Activated B cell treated with CpG ODN at 0.5 μM for 24 hours (primary cell): Measurements from ENCODE around the gene LIPT1. TPM values are rescaled to one million over a fixed set of nuclear protein-coding genes. Genes with fewer than 3 reads are reported as not detected.

Experiments used
- ATAC-seq: fragments of 200-7000 bp; cut with Tn5 transposase; one replicate; pipeline ENCODE4 v1.10.0; 2021; ENCODE audit warnings: low read depth, mild to moderate bottlenecking, moderate library complexity
- CTCF ChIA-PET: fragments of 350-600 bp; sonication (Branson Sonifier 250); formaldehyde crosslinking; loops from one replicate; lab custom pipeline; 2021; ENCODE audit warnings: antibody characterized with exemption; lab: Charles Lee
- POLR2A ChIA-PET: fragments of 350-600 bp; sonication (Branson Sonifier 250); formaldehyde crosslinking; loops from one replicate; lab custom pipeline; 2021; ENCODE audit warnings: antibody characterized with exemption; lab: Charles Lee
- DNase-seq: peaks from one replicate; pipeline ENCODE4 v3.0.0; 2022
- H3K27ac Mint-ChIP-seq: one replicate; pipeline ENCODE4 v1.8.0; 2020; ENCODE audit warnings: mixed read lengths
- H3K27me3 Mint-ChIP-seq: one replicate; pipeline ENCODE4 v1.8.0; 2021; ENCODE audit warnings: mixed read lengths
- H3K36me3 Mint-ChIP-seq: one replicate; pipeline ENCODE4 v1.8.0; 2021; ENCODE audit warnings: low read depth, mixed read lengths
- H3K4me1 Mint-ChIP-seq: one replicate; pipeline ENCODE4 v1.8.0; 2021; ENCODE audit warnings: mixed read lengths
- H3K4me3 Mint-ChIP-seq: one replicate; pipeline ENCODE4 v1.8.0; 2020; ENCODE audit warnings: mild to moderate bottlenecking, mixed read lengths
- H3K9me3 Mint-ChIP-seq: one replicate; pipeline ENCODE4 v1.8.0; 2020; ENCODE audit warnings: mixed read lengths
- intact Hi-C: fragments of 100-400 bp; cut with micrococcal nuclease; formaldehyde crosslinking; loops from one replicate; pipeline ENCODE4 v1.15.1; 2024
- total RNA-seq: library from RNA; stranded (reverse); gene quantifications from 2 replicates; pipeline ENCODE4 v1.2.3, GENCODE V29; 2022
- TF ChIP-seq, protein P1 (sequence below): fragments of 200-600 bp; IDR thresholded peaks from one replicate; pipeline ENCODE4 v1.8.0; 2022; ENCODE audit warnings: antibody characterized with exemption, mild to moderate bottlenecking

The LIPT1 gene
- total RNA-seq, 1 donor from 2014 or later = 18.1 TPM

GRCh38 chr2:99141110-99142108 is 13.4 kb upstream of the LIPT1 start, which contains the start of gene C2orf15:
TSS of gene C2orf15 (plus strand) at chr2:99141707. CDS start at chr2:99150559, 8,852 bp downstream.
- TF ChIP-seq, protein P1, sequence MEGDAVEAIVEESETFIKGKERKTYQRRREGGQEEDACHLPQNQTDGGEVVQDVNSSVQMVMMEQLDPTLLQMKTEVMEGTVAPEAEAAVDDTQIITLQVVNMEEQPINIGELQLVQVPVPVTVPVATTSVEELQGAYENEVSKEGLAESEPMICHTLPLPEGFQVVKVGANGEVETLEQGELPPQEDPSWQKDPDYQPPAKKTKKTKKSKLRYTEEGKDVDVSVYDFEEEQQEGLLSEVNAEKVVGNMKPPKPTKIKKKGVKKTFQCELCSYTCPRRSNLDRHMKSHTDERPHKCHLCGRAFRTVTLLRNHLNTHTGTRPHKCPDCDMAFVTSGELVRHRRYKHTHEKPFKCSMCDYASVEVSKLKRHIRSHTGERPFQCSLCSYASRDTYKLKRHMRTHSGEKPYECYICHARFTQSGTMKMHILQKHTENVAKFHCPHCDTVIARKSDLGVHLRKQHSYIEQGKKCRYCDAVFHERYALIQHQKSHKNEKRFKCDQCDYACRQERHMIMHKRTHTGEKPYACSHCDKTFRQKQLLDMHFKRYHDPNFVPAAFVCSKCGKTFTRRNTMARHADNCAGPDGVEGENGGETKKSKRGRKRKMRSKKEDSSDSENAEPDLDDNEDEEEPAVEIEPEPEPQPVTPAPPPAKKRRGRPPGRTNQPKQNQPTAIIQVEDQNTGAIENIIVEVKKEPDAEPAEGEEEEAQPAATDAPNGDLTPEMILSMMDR = no peak
- peaks cover 7% of the 10 kb centered on the region for H3K36me3 Mint-ChIP-seq
- H3K27ac Mint-ChIP-seq = peak within 1 kb of the TSS; percentile 96
- H3K4me1 Mint-ChIP-seq = peaks cover 26% of the 10 kb centered on the region
- ChIA-PET POLR2A (interaction anchor here (0.6 to 4.9 kb wide), 14 partner anchors 14 to 1495 kb away, joined by 3 to 143 read pairs (median 4); partner anchors contain the start of genes EIF5B, LIPT1, MGAT4A and MITD1), CTCF (interaction anchor here (0.6 to 1.9 kb wide), 7 partner anchors 13 to 492 kb away, joined by 3 to 5 read pairs (median 3); partner anchors contain the start of genes EIF5B, LIPT1 and TSGA10)
- no peaks in the 10 kb centered on the region for H3K9me3 Mint-ChIP-seq
- ATAC-seq (peak; percentile 88), DNase-seq (peak; percentile 96)
- intact Hi-C loops = loop anchor here (1.0 to 5.0 kb wide), 6 partner anchors 13 to 1479 kb away; partner anchors contain the start of genes ACTR1B, LIPT1, MITD1 and MRPL30
- no peaks in the 10 kb centered on the region for H3K27me3 Mint-ChIP-seq
- peak within 1 kb of the TSS; percentile 97 for H3K4me3 Mint-ChIP-seq

- POLR2A ChIA-PET = interaction anchor here (9.2 kb wide), 1 partner anchor 9 kb away, joined by 143 read pairs; the partner anchor contains the start of gene C2orf15
- Mint-ChIP-seq H3K9me3 (no peaks in the 10 kb centered on the region), H3K36me3 (peaks cover 9% of the 10 kb centered on the region), H3K4me3 (no peak overlapping the region), H3K4me1 (peaks cover 20% of the 10 kb centered on the region), H3K27ac (no peak overlapping the region), H3K27me3 (no peaks in the 10 kb centered on the region)
- TF ChIP-seq, protein P1 = no peak
- ATAC-seq = no peak
- CTCF ChIA-PET = no interaction called here
- intact Hi-C loops = loop anchor here (10.0 kb wide), 1 partner anchor 1414 kb away; the partner anchor contains the start of gene PDCL3
- no peak for DNase-seq
Measured at GRCh38 chr2:99150706-99151105, 4.1 kb upstream of the LIPT1 start.

GRCh38 chr2:99152199-99152895 is 2.4 kb upstream of the LIPT1 start:
- TF ChIP-seq, protein P1 = no peak
- DNase-seq (no peak), ATAC-seq (no peak)
- POLR2A ChIA-PET = interaction anchor here (9.2 kb wide), 1 partner anchor 10 kb away, joined by 143 read pairs; the partner anchor contains the start of gene C2orf15
- H3K36me3 Mint-ChIP-seq = peaks cover 17% of the 10 kb centered on the region
- no peak overlapping the region for H3K27ac Mint-ChIP-seq
- no peaks in the 10 kb centered on the region for H3K9me3 Mint-ChIP-seq
- CTCF ChIA-PET = interaction anchor here (1.0 kb wide), 1 partner anchor 86 kb away, joined by 3 read pairs; no protein-coding TSS in a partner anchor
- peaks cover 37% of the 10 kb centered on the region for H3K4me1 Mint-ChIP-seq
- no peak overlapping the region for H3K4me3 Mint-ChIP-seq
- H3K27me3 Mint-ChIP-seq = no peaks in the 10 kb centered on the region
- intact Hi-C loops = loop anchor here (10.0 kb wide), 1 partner anchor 1412 kb away; the partner anchor contains the start of gene PDCL3

DNA sequence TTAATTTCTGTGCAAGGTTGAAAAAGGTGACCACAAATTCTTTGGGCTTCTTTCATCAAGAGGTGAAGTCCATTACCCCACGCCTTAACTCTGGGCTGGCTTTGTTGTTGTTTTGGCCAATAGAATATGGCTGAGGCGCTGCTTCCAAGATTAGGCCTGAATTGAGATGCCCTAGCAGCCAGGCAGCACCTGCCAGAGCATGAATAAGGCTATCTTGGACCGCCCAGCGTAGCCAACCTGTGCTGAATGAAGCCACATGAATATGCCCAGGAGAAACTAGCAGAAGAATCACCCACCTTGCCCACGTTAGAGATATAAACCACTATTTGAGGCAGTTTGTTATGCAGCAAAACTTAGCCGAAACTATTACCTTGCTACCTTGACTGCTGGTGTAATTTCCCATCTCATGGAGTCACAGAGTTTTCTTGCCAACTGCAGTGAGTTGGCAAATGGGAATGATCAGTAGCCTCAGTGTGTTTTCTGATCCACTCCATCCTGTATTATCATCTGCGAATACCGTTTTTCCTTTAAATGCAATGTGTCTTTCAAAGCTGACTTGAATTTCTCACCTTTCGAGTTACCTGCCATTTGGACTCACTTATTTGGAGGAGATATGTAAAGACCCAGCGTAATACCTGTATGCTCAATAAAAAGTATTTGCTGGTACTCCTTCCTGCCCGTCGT is 704 bp upstream of the LIPT1 start:
- ChIA-PET CTCF (interaction anchor here (1.0 kb wide), 1 partner anchor 13 kb away, joined by 4 read pairs; no protein-coding TSS in a partner anchor), POLR2A (interaction anchor here (0.5 to 9.2 kb wide), 8 partner anchors 12 to 1848 kb away, joined by 3 to 143 read pairs (median 4); partner anchors contain the start of genes C2orf15, EIF5B, MITD1 and MRPL30)
- intact Hi-C loops = loop anchor here (1.0 to 10.0 kb wide), 3 partner anchors 13 to 1411 kb away; partner anchors contain the start of genes C2orf15, PDCL3 and REV1
- TF ChIP-seq, protein P1 = no peak
- Mint-ChIP-seq H3K27me3 (no peaks in the 10 kb centered on the region), H3K9me3 (no peaks in the 10 kb centered on the region), H3K4me1 (peaks cover 48% of the 10 kb centered on the region), H3K36me3 (peaks cover 24% of the 10 kb centered on the region), H3K4me3 (peak overlapping the region; percentile 90), H3K27ac (peak overlapping the region; percentile 92)
- no peak for ATAC-seq
- DNase-seq = no peak
